Esophagus squamous epithelium (tissue), 4 donors: Measurements from ENCODE around the gene FAM222B.

Source experiments
- POLR2A ChIP-seq, 4 donors: fragments of 450-650 bp; IDR thresholded peaks; one replicate each; pipeline ENCODE4 v1.6.1; 2017; ENCODE audit warnings: antibody characterized with exemption in 4 of 4, mild to moderate bottlenecking in 4 of 4, moderate library complexity in 3 of 4
- TF ChIP-seq, protein P1 (sequence below), 6 experiments: fragments of 450-650 bp in 4 of 6; fragments of 200-600 bp in 2 of 6; sonication (generic) in 2 of 6; IDR thresholded peaks; one replicate each; pipeline ENCODE4 v1.5.1; 2016 to 2019; ENCODE audit warnings: antibody characterized with exemption in 6 of 6, mild to moderate bottlenecking in 4 of 6, moderate library complexity in 4 of 6

DNA sequence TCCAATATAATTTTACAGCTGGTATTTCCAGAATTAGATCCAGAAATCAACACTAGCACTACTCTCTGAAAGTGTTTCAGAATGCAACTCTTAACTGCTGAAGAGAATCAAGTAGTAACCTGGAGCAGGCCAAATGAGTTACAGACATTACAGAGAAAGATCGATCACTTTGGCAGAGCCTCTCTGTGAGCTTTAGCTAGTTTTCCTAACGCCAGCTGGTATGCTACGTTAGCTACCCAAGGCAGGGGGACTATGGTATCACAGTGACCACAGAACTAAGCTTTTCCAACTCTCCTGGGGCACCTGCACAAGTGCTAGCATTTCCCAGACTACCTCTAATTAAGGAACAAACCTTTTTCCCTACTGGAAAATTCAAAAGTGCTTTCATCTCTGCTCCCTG is 68.4 kb downstream of the FAM222B start:
- TF ChIP-seq, protein P1, sequence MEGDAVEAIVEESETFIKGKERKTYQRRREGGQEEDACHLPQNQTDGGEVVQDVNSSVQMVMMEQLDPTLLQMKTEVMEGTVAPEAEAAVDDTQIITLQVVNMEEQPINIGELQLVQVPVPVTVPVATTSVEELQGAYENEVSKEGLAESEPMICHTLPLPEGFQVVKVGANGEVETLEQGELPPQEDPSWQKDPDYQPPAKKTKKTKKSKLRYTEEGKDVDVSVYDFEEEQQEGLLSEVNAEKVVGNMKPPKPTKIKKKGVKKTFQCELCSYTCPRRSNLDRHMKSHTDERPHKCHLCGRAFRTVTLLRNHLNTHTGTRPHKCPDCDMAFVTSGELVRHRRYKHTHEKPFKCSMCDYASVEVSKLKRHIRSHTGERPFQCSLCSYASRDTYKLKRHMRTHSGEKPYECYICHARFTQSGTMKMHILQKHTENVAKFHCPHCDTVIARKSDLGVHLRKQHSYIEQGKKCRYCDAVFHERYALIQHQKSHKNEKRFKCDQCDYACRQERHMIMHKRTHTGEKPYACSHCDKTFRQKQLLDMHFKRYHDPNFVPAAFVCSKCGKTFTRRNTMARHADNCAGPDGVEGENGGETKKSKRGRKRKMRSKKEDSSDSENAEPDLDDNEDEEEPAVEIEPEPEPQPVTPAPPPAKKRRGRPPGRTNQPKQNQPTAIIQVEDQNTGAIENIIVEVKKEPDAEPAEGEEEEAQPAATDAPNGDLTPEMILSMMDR (IDR thresholded peaks at IDR 0.05): no peak
- TF ChIP-seq POLR2A (IDR thresholded peaks at IDR 0.05): no peak
